NCI-H524 treated with DMSO at 0.1 percent for 48 hours (cell line): ENCODE results near the gene SRSF10.
"Not testable (repeated sequence)": the region's sequence is repeated elsewhere in the genome, so short reads cannot be mapped to it uniquely, and the experiment has no call there.

Experiments used
- DNase-seq: peaks from one replicate; lab custom pipeline; 2025; lab: John Stamatoyannopoulos, UW

The SRSF10 gene

GRCh38 chr1:23979881-23980727, at the start of gene SRSF10:
Gene SRSF10, minus strand, starts transcription at chr1:23980327. Its CDS starts 72 bp downstream, at chr1:23980255.
- DNase-seq: peak; percentile 92

GRCh38 chr1:24027838-24028468, 47.8 kb upstream of the SRSF10 start:
- DNase-seq: no peak

- no peak for DNase-seq
Observed at GRCh38 chr1:24022581-24023361, 42.6 kb upstream of the SRSF10 start.

GRCh38 chr1:24021403-24022266, 41.5 kb upstream of the SRSF10 start:
- no peak for DNase-seq

- no peak for DNase-seq
Observed at GRCh38 chr1:24020470-24020869, 40.3 kb upstream of the SRSF10 start.

GRCh38 chr1:24020025-24020424, 39.9 kb upstream of the SRSF10 start:
- DNase-seq: no peak

GRCh38 chr1:24018611-24019580, 38.8 kb upstream of the SRSF10 start:
- DNase-seq: no peak

- no peak for DNase-seq
Observed at GRCh38 chr1:24015221-24016210, 35.4 kb upstream of the SRSF10 start.

GRCh38 chr1:24012878-24013277, 32.8 kb upstream of the SRSF10 start:
- DNase-seq: not testable (repeated sequence)

- no peak for DNase-seq
Observed at GRCh38 chr1:24010650-24011049, 30.5 kb upstream of the SRSF10 start.

- DNase-seq: no peak
Observed at GRCh38 chr1:24009406-24009805, 29.3 kb upstream of the SRSF10 start.

- not testable (repeated sequence) for DNase-seq
Observed at GRCh38 chr1:24008574-24009184, 28.6 kb upstream of the SRSF10 start.

- no peak for DNase-seq
Observed at GRCh38 chr1:24007079-24007478, 27.0 kb upstream of the SRSF10 start.

GRCh38 chr1:24005163-24005562, 25.0 kb upstream of the SRSF10 start:
- no peak for DNase-seq

- DNase-seq: no peak
Observed at GRCh38 chr1:24004132-24004531, 24.0 kb upstream of the SRSF10 start.

- DNase-seq: no peak
Observed at GRCh38 chr1:24003331-24003972, 23.3 kb upstream of the SRSF10 start.

GRCh38 chr1:24002695-24003094, 22.6 kb upstream of the SRSF10 start:
- DNase-seq: no peak

- DNase-seq: no peak
Observed at GRCh38 chr1:23999156-23999671, 19.1 kb upstream of the SRSF10 start.
